ENCODE measurements around the gene CIZ1.

- TF ChIP-seq CTCF (IDR thresholded peaks at IDR 0.05) (no peak), POLR2A (IDR thresholded peaks at IDR 0.05) (no peak)
Measured at GRCh38 chr9:128178806-128179431, 12.5 kb downstream of the CIZ1 start.
